NCI-H1048 (cell line): ENCODE measurements around the gene WDR44.
"Not testable (repeated sequence)": the region's sequence is repeated elsewhere in the genome, so short reads cannot be mapped to it uniquely, and the experiment has no call there.

Experiments used
- DNase-seq: peaks from one replicate; lab custom pipeline; 2025; lab: John Stamatoyannopoulos, UW

Gene WDR44

GRCh38 chrX:118482384-118482783 is 136.5 kb downstream of the WDR44 start:
- not testable (repeated sequence) for DNase-seq

- DNase-seq = no peak
These were observed 138.5 kb downstream of the WDR44 start for GRCh38 chrX:118484216-118484903.

DNA sequence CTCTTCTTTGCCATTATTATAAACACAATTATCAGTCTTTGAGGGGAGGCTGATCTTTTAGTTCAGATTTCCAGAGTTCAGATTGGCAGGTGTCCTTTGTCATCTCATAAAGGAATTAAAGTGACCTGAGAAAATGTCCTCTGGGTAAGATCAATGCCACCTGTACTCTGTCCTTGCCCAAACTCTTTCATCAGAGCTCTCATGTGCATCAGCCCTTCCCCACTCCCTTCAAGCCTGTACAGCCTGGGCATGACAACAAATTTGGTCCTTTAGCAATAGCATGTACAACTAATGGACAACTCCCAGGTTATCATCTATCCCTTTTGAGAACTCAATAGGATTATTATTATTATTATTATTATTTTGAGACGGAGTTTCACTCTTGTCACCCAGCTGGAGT is 140.8 kb downstream of the WDR44 start:
- DNase-seq = not testable (repeated sequence)

DNA sequence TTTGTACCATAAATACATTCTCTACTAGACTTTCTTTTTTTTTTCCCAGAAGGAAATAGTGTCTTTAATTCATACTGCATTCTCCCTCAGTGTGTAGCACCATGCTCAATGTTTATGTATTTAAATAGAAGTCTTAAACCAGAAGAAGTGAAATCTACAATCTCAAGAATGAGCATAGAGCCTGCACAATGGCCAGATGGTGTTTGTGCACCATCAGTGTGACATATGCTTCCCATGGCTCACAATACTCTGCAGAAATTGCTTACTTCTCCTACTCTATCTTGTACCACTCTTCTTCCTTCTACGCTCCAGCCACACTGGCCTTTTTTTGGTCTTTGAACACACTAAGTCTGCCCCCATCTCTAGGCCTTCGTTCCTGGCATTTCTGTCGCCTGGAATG is 147.1 kb downstream of the WDR44 start:
- DNase-seq = no peak

DNA sequence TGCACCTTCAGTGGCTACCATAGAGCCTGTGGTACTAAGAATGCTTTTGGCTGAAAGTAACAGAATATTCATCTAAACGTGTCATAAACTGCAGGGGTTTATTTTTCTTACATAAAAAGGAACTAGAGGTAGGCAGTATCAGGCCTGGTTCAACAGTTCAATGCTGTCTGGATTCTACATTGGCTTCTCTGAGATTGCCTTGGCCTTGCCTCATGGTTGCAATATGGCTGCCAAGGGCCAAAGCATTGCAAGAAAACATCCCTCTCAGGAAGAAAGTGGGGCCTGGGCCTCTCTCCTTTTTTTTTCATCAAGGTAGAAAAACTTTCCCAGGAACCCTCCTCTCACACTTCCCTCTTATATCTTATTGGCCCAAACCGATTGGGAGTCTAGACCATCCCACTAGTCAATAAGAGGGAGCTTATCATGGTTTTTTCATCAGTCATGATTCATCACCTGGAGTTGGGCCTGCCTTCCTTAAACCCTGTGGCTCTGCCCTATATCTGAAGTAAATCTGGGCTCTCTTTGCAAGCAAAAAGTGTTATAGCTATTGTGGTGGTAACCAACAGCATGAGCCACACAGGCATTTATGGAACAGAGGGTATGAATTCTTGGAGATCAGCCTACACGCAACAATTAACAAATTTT is 147.9 kb downstream of the WDR44 start:
- no peak for DNase-seq

DNA sequence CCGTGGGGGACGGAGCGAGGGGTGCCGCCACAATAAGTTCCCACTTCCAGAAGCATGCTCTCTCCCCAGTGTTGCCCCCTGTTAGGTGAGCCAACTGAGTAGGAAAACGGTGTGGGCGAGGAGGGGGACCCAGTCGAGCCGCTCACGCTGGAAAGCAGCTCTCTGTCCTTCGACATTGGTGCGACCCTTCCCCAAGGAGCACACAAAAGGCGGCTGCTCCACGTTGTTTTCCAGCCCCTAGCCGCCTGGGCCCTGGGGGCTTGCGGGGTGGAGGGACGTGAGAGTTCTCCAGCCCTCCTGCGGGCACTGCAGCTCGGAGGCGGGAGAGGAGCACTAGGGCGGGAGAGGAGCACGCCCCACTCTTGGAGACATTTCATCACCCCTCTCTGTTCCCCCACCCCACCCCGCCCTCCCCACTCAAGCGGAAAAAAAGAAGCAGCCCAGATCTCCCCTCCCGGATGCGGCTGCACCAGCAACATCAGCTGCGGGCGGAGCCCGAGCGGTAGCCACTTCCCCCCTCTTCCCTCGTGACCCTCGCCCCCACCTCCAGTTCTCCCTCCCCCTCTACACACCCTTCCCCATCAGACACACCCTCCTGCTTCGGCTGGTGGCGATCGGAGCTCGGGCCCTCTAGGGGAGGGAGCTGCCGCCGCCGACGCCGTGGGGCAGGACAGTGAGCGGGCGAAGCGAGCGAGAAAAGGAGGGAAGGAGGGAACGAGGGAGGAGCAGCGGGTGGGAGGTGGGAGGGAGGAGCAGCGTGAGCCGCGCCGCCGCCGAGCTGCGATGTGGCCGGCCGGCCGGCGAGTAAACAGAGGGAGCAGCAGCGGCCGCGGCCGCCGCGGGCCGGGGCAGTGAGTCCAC is 149.4 kb downstream of the WDR44 start, which contains the start of gene DOCK11:
Gene DOCK11, plus strand, starts transcription at position 755 of the 861 bp plus-strand sequence. CDS start 157 bp downstream, outside the sequence.
- DNase-seq = peak; percentile 2

GRCh38 chrX:118495958-118496762 is 150.3 kb downstream of the WDR44 start:
- no peak for DNase-seq

DNA sequence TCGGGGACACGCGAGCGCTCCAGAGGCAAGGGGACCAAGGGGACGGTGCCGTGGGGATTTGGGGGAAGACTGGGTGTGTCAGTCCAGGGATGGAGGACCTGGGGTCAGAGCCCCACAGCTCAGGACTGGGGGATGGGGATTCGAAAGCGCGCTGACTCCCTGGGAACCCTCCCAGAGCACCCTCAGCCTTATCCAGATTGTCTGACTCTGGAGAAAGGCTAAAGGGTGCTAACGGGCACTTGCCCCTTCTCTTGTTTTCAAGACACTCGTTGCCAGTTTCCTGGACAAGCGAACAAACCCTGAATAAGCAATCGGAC is 150.8 kb downstream of the WDR44 start:
- DNase-seq = no peak

DNA sequence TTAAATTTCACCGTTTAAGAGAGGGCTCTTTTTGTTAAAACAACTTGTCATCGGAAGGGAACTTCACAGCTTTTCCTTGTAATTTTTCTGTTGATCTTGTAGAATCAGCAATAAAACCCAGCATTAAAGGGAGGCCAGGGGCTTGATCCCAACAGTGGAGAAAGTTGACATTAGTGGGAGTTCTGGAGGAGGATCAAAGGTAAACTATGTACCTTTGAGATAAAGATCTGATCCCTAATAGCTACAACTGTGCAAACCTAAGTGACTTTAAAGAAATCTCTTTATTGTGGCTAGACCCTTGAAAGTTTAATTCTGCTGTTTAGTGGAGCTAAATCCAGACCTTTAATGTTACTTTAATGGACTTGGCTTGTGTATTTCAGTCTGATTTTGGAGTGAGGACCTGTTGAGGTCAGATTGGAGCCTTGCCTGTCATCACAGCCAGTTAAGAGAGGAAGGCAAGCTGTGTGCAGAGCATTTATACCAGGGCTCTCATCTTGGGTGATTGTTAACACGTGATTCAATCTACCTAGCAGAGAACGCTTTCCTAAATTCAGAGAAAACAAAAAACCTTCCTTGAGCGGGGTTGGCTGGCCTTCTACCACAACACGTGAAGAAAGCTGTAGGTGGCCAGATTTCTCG is 151.4 kb downstream of the WDR44 start:
- no peak for DNase-seq

DNA sequence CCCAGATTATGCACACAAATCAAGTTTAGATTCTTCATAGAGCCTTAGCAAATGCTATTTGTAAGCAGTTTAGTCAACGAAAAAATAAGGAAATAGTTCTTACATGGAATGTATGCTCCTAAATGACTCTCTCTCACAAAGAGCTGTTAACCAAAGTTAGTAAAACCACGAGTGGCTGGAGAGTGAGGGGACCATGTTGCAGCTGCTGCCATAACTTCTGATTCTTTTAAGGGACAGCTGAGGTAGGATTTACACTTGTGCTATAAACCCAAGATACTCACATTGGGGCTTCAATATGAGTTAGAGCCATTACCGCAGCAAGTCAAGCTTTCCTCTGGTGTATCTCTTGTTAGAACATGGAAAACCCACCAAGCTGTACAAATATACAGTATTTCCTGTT is 152.4 kb downstream of the WDR44 start:
- no peak for DNase-seq

- DNase-seq = no peak
These were observed 152.8 kb downstream of the WDR44 start for GRCh38 chrX:118498755-118499154.

DNA sequence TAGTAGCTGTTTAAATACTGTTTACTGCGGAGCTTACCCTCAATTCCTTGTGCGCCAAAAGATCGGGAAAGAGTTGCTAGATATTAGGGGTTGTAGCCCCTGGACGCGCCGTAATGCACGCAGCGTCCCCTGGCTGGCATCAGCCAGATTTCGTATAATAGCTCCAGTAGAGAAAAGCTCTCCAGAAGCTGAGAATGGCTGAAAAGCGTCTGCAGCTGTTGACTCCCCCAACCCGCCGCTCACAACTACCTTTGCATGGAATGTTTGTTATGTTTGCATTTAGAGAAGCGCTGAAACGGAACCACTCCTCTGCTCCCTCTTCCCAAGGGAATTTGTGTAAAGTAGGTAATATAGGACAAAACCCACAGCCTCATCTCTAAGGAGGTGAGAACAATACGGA is 153.4 kb downstream of the WDR44 start:
- no peak for DNase-seq
